ENCODE data around the gene CYP1B1. TPM values are rescaled to one million over a fixed set of nuclear protein-coding genes. Genes with fewer than 3 reads are reported as not detected.

The CYP1B1 gene
- total RNA-seq, 1 experiment from 2014 or later: 4.2 TPM

DNA sequence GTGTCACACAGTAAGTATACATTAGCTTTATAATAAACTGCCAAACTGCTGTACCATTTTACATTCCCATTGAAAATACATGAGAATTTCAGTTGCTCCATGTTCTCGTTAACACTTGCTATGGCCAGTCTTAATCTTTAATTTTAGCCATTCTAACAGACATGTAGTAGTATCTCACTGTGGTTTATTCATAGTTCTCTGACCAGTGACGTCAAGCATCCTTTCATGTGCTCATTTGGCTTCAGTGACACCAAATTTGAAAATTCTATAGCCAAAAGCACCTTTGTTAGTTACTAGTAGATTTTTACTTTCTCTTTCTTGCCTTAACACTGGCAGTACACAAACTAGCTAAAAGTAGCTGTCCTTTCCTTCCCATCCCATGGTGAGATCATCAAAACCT lies 43.0 kb downstream of the CYP1B1 start (continued):
- TF ChIP-seq, protein P1, sequence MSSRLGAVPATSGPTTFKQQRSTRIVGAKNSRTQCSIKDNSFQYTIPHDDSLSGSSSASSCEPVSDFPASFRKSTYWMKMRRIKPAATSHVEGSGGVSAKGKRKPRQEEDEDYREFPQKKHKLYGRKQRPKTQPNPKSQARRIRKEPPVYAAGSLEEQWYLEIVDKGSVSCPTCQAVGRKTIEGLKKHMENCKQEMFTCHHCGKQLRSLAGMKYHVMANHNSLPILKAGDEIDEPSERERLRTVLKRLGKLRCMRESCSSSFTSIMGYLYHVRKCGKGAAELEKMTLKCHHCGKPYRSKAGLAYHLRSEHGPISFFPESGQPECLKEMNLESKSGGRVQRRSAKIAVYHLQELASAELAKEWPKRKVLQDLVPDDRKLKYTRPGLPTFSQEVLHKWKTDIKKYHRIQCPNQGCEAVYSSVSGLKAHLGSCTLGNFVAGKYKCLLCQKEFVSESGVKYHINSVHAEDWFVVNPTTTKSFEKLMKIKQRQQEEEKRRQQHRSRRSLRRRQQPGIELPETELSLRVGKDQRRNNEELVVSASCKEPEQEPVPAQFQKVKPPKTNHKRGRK (CRISPR knock-in tag; IDR thresholded peaks at IDR 0.05; ENCODE audit: borderline replicate concordance): no peak

GRCh38 chr2:38030635-38031355 lies 45.2 kb downstream of the CYP1B1 start:
- no peaks in the 10 kb centered on the region for H3K36me3 Mint-ChIP-seq
- ATAC-seq: no peak
- DNase-seq (ENCODE audit: low spot score): no peak
- H3K9me3 Mint-ChIP-seq: no peaks in the 10 kb centered on the region
- ChIA-PET POLR2A (interaction anchor here (0.6 to 0.7 kb wide), 2 partner anchors 65 to 247 kb away, joined by 3 to 4 read pairs; no protein-coding TSS in a partner anchor), CTCF (no interaction called here)
- no peak for TF ChIP-seq ZNF263 (CRISPR knock-in tag; IDR thresholded peaks at IDR 0.05; ENCODE audit: low read depth)
- TF ChIP-seq RELA (CRISPR knock-in tag; IDR thresholded peaks at IDR 0.05; ENCODE audit: borderline replicate concordance): no peak
- no peak for TF ChIP-seq ATF1 (CRISPR knock-in tag; IDR thresholded peaks at IDR 0.05)
- no peak for TF ChIP-seq TEAD1 (CRISPR knock-in tag; IDR thresholded peaks at IDR 0.05)
- TF ChIP-seq, protein P2, sequence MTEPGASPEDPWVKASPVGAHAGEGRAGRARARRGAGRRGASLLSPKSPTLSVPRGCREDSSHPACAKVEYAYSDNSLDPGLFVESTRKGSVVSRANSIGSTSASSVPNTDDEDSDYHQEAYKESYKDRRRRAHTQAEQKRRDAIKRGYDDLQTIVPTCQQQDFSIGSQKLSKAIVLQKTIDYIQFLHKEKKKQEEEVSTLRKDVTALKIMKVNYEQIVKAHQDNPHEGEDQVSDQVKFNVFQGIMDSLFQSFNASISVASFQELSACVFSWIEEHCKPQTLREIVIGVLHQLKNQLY (CRISPR knock-in tag; IDR thresholded peaks at IDR 0.05): no peak
- TF ChIP-seq ZNF423 (CRISPR knock-in tag; IDR thresholded peaks at IDR 0.05): no peak
- no peak for TF ChIP-seq ZNF121 (CRISPR knock-in tag; IDR thresholded peaks at IDR 0.05)
- H3K27ac Mint-ChIP-seq: no peak overlapping the region
- H3K4me3 Mint-ChIP-seq: no peak overlapping the region
- no peaks in the 10 kb centered on the region for H3K27me3 Mint-ChIP-seq (ENCODE audit: low read depth)
- H3K4me1 Mint-ChIP-seq: peaks cover 14% of the 10 kb centered on the region

- H3K27me3 Mint-ChIP-seq (ENCODE audit: low read depth): no peaks in the 10 kb centered on the region
- no peaks in the 10 kb centered on the region for H3K9me3 Mint-ChIP-seq
- DNase-seq (ENCODE audit: low spot score) (no peak), ATAC-seq (no peak)
- CTCF ChIA-PET: no interaction called here
- no peaks in the 10 kb centered on the region for H3K36me3 Mint-ChIP-seq
- H3K4me1 Mint-ChIP-seq: peaks cover 14% of the 10 kb centered on the region
- no peak overlapping the region; the same call in 1 of the 2 replicates for H3K27ac Mint-ChIP-seq
- POLR2A ChIA-PET: no interaction called here
- no peak overlapping the region for H3K4me3 Mint-ChIP-seq
- TF ChIP-seq JUN (CRISPR knock-in tag; IDR thresholded peaks at IDR 0.05): no peak
- TF ChIP-seq, protein P3, sequence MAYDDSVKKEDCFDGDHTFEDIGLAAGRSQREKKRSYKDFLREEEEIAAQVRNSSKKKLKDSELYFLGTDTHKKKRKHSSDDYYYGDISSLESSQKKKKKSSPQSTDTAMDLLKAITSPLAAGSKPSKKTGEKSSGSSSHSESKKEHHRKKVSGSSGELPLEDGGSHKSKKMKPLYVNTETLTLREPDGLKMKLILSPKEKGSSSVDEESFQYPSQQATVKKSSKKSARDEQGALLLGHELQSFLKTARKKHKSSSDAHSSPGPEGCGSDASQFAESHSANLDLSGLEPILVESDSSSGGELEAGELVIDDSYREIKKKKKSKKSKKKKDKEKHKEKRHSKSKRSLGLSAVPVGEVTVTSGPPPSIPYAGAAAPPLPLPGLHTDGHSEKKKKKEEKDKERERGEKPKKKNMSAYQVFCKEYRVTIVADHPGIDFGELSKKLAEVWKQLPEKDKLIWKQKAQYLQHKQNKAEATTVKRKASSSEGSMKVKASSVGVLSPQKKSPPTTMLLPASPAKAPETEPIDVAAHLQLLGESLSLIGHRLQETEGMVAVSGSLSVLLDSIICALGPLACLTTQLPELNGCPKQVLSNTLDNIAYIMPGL (CRISPR knock-in tag; IDR thresholded peaks at IDR 0.05): no peak
- TF ChIP-seq PRRX2 (CRISPR knock-in tag; IDR thresholded peaks at IDR 0.05): no peak
- no peak for TF ChIP-seq ZNF416 (CRISPR knock-in tag; IDR thresholded peaks at IDR 0.05)
- TF ChIP-seq ZNF138 (CRISPR knock-in tag; conservative IDR thresholded peaks at IDR 0.05): no peak
- TF ChIP-seq PREB (CRISPR knock-in tag; IDR thresholded peaks at IDR 0.05; ENCODE audit: borderline replicate concordance): no peak
- no peak for TF ChIP-seq NR1H2 (CRISPR knock-in tag; IDR thresholded peaks at IDR 0.05)
- no peak for TF ChIP-seq ZNF232 (CRISPR knock-in tag; IDR thresholded peaks at IDR 0.05)
- TF ChIP-seq FOXK1 (CRISPR knock-in tag; IDR thresholded peaks at IDR 0.05): no peak
- no peak for TF ChIP-seq AFF4 (CRISPR knock-in tag; IDR thresholded peaks at IDR 0.05; ENCODE audit: borderline replicate concordance)
- TF ChIP-seq, protein P4, sequence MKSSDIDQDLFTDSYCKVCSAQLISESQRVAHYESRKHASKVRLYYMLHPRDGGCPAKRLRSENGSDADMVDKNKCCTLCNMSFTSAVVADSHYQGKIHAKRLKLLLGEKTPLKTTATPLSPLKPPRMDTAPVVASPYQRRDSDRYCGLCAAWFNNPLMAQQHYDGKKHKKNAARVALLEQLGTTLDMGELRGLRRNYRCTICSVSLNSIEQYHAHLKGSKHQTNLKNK (CRISPR knock-in tag; IDR thresholded peaks at IDR 0.05): no peak
- no peak for TF ChIP-seq ZNF396 (CRISPR knock-in tag; IDR thresholded peaks at IDR 0.05; ENCODE audit: borderline replicate concordance)
- TF ChIP-seq EMX1 (CRISPR knock-in tag; IDR thresholded peaks at IDR 0.05): no peak
- TF ChIP-seq, protein P5, sequence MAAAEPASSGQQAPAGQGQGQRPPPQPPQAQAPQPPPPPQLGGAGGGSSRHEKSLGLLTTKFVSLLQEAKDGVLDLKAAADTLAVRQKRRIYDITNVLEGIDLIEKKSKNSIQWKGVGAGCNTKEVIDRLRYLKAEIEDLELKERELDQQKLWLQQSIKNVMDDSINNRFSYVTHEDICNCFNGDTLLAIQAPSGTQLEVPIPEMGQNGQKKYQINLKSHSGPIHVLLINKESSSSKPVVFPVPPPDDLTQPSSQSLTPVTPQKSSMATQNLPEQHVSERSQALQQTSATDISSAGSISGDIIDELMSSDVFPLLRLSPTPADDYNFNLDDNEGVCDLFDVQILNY (CRISPR knock-in tag; IDR thresholded peaks at IDR 0.05): no peak
- no peak for TF ChIP-seq NFATC4 (CRISPR knock-in tag; IDR thresholded peaks at IDR 0.05)
These were observed 46.4 kb downstream of the CYP1B1 start for GRCh38 chr2:38029512-38029911.

Measured in WTC11 (cell line).